Ramos (cell line): ENCODE data around the gene LMBR1.
"Not testable (repeated sequence)": the region's sequence is repeated elsewhere in the genome, so short reads cannot be mapped to it uniquely, and the experiment has no call there.

ENCODE experiments used
- in situ Hi-C: fragments of 300-500 bp; cut with MboI; formaldehyde crosslinking; loops from one replicate; pipeline ENCODE4 v1.14.3; 2022; ENCODE audit warnings: low sequenced_read_pairs; ENCODE audit not compliant: unreplicated experiment

Gene LMBR1

GRCh38 chr7:156669035-156669828 is 223.8 kb downstream of the LMBR1 start:
- in situ Hi-C loops = no loop called here

GRCh38 chr7:156668130-156668741 is 224.7 kb downstream of the LMBR1 start:
- in situ Hi-C loops = no loop called here

- in situ Hi-C loops = no loop called here
Observed at GRCh38 chr7:156667110-156667426, 225.9 kb downstream of the LMBR1 start.

GRCh38 chr7:156666368-156667109 is 226.4 kb downstream of the LMBR1 start:
- in situ Hi-C loops = no loop called here

- in situ Hi-C loops = no loop called here
Observed at GRCh38 chr7:156665101-156665500, 227.9 kb downstream of the LMBR1 start.

GRCh38 chr7:156662277-156662676 is 230.7 kb downstream of the LMBR1 start:
- in situ Hi-C loops = no loop called here

GRCh38 chr7:156661637-156662036 is 231.3 kb downstream of the LMBR1 start:
- in situ Hi-C loops = no loop called here

- in situ Hi-C loops = no loop called here
Observed at GRCh38 chr7:156659961-156660360, 233.0 kb downstream of the LMBR1 start.

- in situ Hi-C loops = no loop called here
Observed at GRCh38 chr7:156659203-156659602, 233.8 kb downstream of the LMBR1 start.

- in situ Hi-C loops = no loop called here
Observed at GRCh38 chr7:156657681-156658080, 235.3 kb downstream of the LMBR1 start.

GRCh38 chr7:156656598-156656997 is 236.4 kb downstream of the LMBR1 start:
- in situ Hi-C loops = no loop called here

- in situ Hi-C loops = no loop called here
Observed at GRCh38 chr7:156655983-156656382, 237.0 kb downstream of the LMBR1 start.

GRCh38 chr7:156655251-156655650 is 237.7 kb downstream of the LMBR1 start:
- in situ Hi-C loops = no loop called here

GRCh38 chr7:156654511-156655234 is 238.3 kb downstream of the LMBR1 start:
- in situ Hi-C loops = no loop called here

GRCh38 chr7:156652886-156653568 is 240.0 kb downstream of the LMBR1 start:
- in situ Hi-C loops = no loop called here

GRCh38 chr7:156651474-156651873 is 241.5 kb downstream of the LMBR1 start:
- in situ Hi-C loops = no loop called here

- in situ Hi-C loops = no loop called here
Observed at GRCh38 chr7:156650042-156650441, 242.9 kb downstream of the LMBR1 start.

- in situ Hi-C loops = not testable (repeated sequence)
Observed at GRCh38 chr7:156647330-156647729, 245.7 kb downstream of the LMBR1 start.

GRCh38 chr7:156642306-156643045 is 250.5 kb downstream of the LMBR1 start:
- in situ Hi-C loops = no loop called here
